ENCODE results near the gene C5orf15.
"Not testable (repeated sequence)": the region's sequence is repeated elsewhere in the genome, so short reads cannot be mapped to it uniquely, and the experiment has no call there.

The C5orf15 gene

GRCh38 chr5:133962131-133962530 is 6.3 kb downstream of the C5orf15 start:
- no peak for DNase-seq

- no peak for DNase-seq
Observed at GRCh38 chr5:133959643-133960042, 8.8 kb downstream of the C5orf15 start.

GRCh38 chr5:133957591-133957990 is 10.8 kb downstream of the C5orf15 start:
- no peak for DNase-seq

- DNase-seq, result no peak
Observed at GRCh38 chr5:133957080-133957479, 11.3 kb downstream of the C5orf15 start.

- not testable (repeated sequence) for DNase-seq
Observed at GRCh38 chr5:133956196-133956595, 12.2 kb downstream of the C5orf15 start.

GRCh38 chr5:133953568-133954145 is 14.8 kb downstream of the C5orf15 start:
- DNase-seq, result no peak

GRCh38 chr5:133952729-133953567 is 15.5 kb downstream of the C5orf15 start:
- peak; percentile 90 for DNase-seq

GRCh38 chr5:133950821-133951612 is 17.4 kb downstream of the C5orf15 start:
- no peak for DNase-seq

GRCh38 chr5:133948721-133949120 is 19.7 kb downstream of the C5orf15 start:
- DNase-seq, result no peak

GRCh38 chr5:133947431-133947841 is 21.0 kb downstream of the C5orf15 start:
- DNase-seq, result no peak

- no peak for DNase-seq
Observed at GRCh38 chr5:133945568-133945967, 22.9 kb downstream of the C5orf15 start.

GRCh38 chr5:133944263-133945185 is 23.9 kb downstream of the C5orf15 start:
- peak; percentile 56 for DNase-seq

GRCh38 chr5:133943475-133943817 is 25.0 kb downstream of the C5orf15 start:
- no peak for DNase-seq

- DNase-seq, result no peak
Observed at GRCh38 chr5:133942614-133943474, 25.6 kb downstream of the C5orf15 start.

- DNase-seq, result no peak
Observed at GRCh38 chr5:133941456-133942196, 26.8 kb downstream of the C5orf15 start.

- no peak for DNase-seq
Observed at GRCh38 chr5:133939668-133940067, 28.8 kb downstream of the C5orf15 start.

GRCh38 chr5:133938929-133939328 is 29.5 kb downstream of the C5orf15 start:
- no peak for DNase-seq

GRCh38 chr5:133938039-133938821 is 30.2 kb downstream of the C5orf15 start:
- no peak for DNase-seq

GRCh38 chr5:133937628-133938027 is 30.8 kb downstream of the C5orf15 start:
- DNase-seq, result not testable (repeated sequence)

- no peak for DNase-seq
Observed at GRCh38 chr5:133936651-133937015, 31.8 kb downstream of the C5orf15 start.
